ENCODE data around the gene SAPCD1. TPM values are rescaled to one million over a fixed set of nuclear protein-coding genes. Genes with fewer than 3 reads are reported as not detected.

SAPCD1 gene
- total and polyA plus RNA-seq, 2 donors (not counting 3 experiments of a cell fraction or from before 2014, with no cell fraction given): 1.6 to 11.7 TPM

DNA sequence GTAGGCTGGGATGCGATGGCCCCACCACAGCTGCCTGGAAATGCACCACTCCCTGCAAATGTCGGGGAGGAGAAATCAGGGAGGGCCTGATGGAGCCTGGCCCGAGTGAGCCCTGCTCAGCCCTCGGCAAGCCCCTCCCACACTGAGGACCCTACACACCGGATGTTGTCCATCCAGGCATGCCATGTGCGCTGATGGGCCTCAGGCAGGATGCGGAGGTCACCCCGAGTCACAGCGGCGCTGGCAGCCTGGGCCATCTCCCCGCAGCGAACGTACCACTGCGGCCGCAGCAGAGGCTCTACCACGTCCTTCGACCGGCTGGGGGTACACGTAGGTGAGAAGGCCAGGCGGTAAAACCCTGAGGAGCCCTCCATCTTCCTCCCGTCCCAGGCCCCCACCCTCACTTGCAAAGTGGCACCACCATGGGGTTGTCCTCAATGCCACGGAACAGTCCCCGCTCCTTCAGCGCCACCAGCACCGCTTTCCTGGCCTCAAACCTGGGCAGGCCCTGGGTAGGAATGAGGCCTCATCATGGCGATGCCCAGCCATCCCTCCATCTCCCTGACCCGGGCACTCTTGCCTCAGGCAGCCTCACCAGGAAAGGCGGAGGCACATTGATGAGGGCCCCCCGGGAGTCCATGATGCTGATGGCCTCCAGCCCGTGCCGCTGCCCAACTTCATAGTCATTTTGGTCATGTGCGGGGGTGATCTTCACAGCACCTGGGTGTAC lies 19.8 kb downstream of the SAPCD1 start:
- no peak for TF ChIP-seq EZH2 (IDR thresholded peaks at IDR 0.05; ENCODE audit: borderline replicate concordance, low read depth, low read length, severe bottlenecking)
- no peak for TF ChIP-seq POLR2A (IDR thresholded peaks at IDR 0.05; ENCODE audit: low read depth, low read length)
- TF ChIP-seq, protein P1, sequence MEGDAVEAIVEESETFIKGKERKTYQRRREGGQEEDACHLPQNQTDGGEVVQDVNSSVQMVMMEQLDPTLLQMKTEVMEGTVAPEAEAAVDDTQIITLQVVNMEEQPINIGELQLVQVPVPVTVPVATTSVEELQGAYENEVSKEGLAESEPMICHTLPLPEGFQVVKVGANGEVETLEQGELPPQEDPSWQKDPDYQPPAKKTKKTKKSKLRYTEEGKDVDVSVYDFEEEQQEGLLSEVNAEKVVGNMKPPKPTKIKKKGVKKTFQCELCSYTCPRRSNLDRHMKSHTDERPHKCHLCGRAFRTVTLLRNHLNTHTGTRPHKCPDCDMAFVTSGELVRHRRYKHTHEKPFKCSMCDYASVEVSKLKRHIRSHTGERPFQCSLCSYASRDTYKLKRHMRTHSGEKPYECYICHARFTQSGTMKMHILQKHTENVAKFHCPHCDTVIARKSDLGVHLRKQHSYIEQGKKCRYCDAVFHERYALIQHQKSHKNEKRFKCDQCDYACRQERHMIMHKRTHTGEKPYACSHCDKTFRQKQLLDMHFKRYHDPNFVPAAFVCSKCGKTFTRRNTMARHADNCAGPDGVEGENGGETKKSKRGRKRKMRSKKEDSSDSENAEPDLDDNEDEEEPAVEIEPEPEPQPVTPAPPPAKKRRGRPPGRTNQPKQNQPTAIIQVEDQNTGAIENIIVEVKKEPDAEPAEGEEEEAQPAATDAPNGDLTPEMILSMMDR (IDR thresholded peaks at IDR 0.05; ENCODE audit: extremely low read depth in 1 of 2, insufficient read depth in 1 of 2, low read depth in 1 of 2, low read length in 2 of 2): no peak
- no peak for TF ChIP-seq MYC (IDR thresholded peaks at IDR 0.05; ENCODE audit: low read depth, low read length)
- DNase-seq (ENCODE audit: low read depth, low spot score) (no peak), FAIRE-seq (no peak)
- Histone ChIP-seq H3K36me3 (ENCODE audit: control insufficient read depth in 2 of 2, extremely low read depth in 1 of 2, insufficient read depth in 2 of 2, low read length in 2 of 2) (peaks cover 8 to 46% of the 10 kb centered on the region in 2 experiments), H3K4me1 (ENCODE audit: control insufficient read depth, extremely low read depth, insufficient read depth, low read length) (no peaks in the 10 kb centered on the region), H3K27ac (ENCODE audit: insufficient read depth, low read depth, low read length) (no peak overlapping the region), H2AFZ (ENCODE audit: low read depth, low read length) (no peak overlapping the region), H3K9me3 (replicated peaks; ENCODE audit: control insufficient read depth, insufficient read depth, low read length) (no peaks in the 10 kb centered on the region), H3K79me2 (ENCODE audit: control insufficient read depth, insufficient read depth, low read length) (no peaks in the 10 kb centered on the region), H4K20me1 (replicated peaks; ENCODE audit: control insufficient read depth, extremely low read depth, insufficient read depth, low read length) (no peaks in the 10 kb centered on the region), H3K9ac (replicated peaks; ENCODE audit: extremely low read depth, insufficient read depth, low read length) (no peak overlapping the region), H3K9me1 (replicated peaks; ENCODE audit: control insufficient read depth, extremely low read depth, insufficient read depth, low read length) (no peaks in the 10 kb centered on the region), H3K27me3 (ENCODE audit: control insufficient read depth in 2 of 2, insufficient read depth in 2 of 2, low read length in 2 of 2) (no peaks in the 10 kb centered on the region), H3K4me2 (ENCODE audit: insufficient read depth, low read length) (no peak overlapping the region), H3K4me3 (replicated peaks in 1 of 3; ENCODE audit: insufficient read depth in 1 of 3, low read depth in 1 of 3, low read length in 3 of 3) (no peak overlapping the region)
- dilution Hi-C loops (cut with MboI; ENCODE audit: extremely low pct_ligation_motif_present, low sequenced_read_pairs) (no loop called here), intact Hi-C loops (cut with micrococcal nuclease) (no loop called here)
- CTCF ChIA-PET: interaction anchor here (0.6 to 1.1 kb wide), 2 partner anchors 9 to 24 kb away, joined by 3 read pairs; partner anchors contain the start of gene LSM2
- BruUV-seq (replicated peaks): no TSS peak
- POLR2A ChIA-PET: no interaction called here

Measured in endothelial cell of umbilical vein (primary cell).